GM19463 (cell line): ENCODE results near the gene GRAP2.
"Not testable (repeated sequence)": the region's sequence is repeated elsewhere in the genome, so short reads cannot be mapped to it uniquely, and the experiment has no call there.

Source experiments
- ATAC-seq: cut with Tn5 transposase; IDR thresholded peaks from one replicate; pipeline ENCODE4 v1.9.1; 2021; ENCODE audit warnings: mild to moderate bottlenecking, moderate library complexity; ENCODE audit not compliant: unreplicated experiment

GRAP2 gene

GRCh38 chr22:39900306-39901227, at the start of gene GRAP2:
GRAP2 (plus strand) TSS chr22:39901084; CDS start chr22:39947107, 46,023 bp downstream.
- ATAC-seq, result peak; percentile 68

DNA sequence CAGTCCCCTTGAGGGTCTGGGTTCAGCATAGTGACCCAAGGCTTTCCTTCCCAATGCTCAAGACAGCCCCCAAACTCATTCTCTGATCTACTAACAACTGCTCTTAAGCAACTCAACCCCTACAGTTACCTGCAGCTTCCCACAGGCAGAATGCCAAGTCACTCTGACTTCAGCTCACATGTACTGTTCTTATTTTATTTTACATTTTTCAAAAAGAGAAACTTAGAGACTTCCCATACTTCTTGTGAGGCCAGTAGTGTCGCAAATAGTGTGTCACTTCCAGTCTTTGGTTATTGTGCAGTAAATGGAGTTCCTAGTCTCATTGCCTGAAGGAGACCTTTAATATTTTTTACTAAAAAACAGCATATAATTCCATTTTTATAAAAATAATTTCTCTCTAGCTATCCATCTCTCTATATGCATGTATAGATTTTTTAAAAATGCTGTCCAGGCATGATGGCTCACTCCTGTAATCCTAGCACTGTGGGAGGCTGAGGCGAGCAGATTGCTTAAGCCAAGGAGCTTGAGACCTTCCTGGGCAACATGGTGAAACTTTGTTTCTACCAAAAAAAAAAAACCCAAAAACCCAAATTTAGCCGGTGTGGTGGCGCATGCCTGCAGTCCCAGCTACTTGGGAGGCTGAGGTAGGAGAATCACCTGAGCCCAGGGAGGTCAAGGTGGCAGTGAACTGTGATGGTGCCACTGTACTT, 49.1 kb upstream of the GRAP2 start:
- ATAC-seq, result no peak

GRCh38 chr22:39852799-39853198, 48.1 kb upstream of the GRAP2 start:
- ATAC-seq, result no peak

- ATAC-seq, result no peak
Measured at GRCh38 chr22:39856588-39856987, 44.3 kb upstream of the GRAP2 start.

- no peak for ATAC-seq
Measured at GRCh38 chr22:39859903-39860588, 40.8 kb upstream of the GRAP2 start.

DNA sequence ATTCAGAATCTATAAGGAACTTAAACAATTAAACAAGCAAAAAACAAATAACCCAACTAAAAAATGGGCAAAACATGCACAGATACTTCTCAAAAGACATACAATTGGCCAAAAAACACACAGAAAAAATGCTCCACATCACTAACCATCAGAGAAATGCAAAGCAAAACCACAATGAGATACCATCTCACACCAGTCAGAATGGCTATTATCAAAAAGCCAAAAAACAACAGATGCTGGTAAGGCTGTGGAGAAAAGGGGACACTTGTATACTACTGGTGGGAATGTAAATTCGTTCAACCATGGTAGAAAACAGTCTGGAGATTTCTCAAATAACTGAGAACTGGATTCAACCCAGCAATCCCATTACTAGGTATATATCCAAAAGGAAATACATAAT, 32.1 kb upstream of the GRAP2 start:
- ATAC-seq, result no peak

GRCh38 chr22:39869797-39870196, 31.1 kb upstream of the GRAP2 start:
- ATAC-seq, result not testable (repeated sequence)

GRCh38 chr22:39871008-39871798, 29.7 kb upstream of the GRAP2 start:
- ATAC-seq, result no peak

- no peak for ATAC-seq
Measured at GRCh38 chr22:39872548-39872947, 28.3 kb upstream of the GRAP2 start.

DNA sequence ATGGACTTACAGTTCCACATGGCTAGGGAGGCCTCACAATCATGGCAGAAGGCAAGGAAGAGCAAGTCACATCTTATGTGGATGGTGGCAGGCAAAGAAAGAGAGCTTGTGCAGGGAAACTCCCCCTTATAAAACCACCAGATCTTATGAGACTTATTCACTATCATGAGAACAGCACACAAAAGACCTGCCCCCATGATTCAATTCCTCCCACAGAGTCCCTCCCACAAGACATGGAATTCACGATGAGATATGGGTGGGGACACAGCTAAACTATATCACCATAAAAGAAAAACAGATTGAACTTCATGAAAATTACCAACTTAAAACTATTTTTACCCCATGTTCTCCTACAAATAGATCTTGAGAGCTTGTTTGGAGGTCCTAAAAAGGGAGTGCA, 26.9 kb upstream of the GRAP2 start:
- no peak for ATAC-seq

DNA sequence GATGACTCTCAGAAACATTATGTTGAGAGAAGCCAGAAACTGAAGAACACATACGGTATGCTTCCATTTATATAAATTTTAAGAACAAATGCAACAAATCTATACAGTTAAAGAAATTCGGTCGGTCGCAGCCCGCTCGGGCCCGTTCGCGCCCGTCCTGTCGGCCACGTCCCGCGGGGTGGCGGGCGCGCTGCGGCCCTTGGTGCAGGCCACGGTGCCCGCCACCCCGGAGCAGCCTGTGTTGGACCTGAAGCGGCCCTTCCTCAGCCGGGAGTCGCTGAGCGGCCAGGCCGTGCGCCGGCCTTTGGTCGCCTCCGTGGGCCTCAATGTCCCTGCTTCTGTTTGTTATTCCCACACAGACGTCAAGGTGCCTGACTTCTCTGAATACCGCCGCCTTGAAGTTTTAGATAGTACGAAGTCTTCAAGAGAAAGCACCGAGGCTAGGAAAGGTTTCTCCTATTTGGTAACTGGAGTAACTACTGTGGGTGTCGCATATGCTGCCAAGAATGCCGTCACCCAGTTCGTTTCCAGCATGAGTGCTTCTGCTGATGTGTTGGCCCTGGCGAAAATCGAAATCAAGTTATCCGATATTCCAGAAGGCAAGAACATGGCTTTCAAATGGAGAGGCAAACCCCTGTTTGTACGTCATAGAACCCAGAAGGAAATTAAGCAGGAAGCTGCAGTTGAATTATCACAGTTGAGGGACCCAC, 25.6 kb upstream of the GRAP2 start:
- ATAC-seq, result not testable (repeated sequence)

DNA sequence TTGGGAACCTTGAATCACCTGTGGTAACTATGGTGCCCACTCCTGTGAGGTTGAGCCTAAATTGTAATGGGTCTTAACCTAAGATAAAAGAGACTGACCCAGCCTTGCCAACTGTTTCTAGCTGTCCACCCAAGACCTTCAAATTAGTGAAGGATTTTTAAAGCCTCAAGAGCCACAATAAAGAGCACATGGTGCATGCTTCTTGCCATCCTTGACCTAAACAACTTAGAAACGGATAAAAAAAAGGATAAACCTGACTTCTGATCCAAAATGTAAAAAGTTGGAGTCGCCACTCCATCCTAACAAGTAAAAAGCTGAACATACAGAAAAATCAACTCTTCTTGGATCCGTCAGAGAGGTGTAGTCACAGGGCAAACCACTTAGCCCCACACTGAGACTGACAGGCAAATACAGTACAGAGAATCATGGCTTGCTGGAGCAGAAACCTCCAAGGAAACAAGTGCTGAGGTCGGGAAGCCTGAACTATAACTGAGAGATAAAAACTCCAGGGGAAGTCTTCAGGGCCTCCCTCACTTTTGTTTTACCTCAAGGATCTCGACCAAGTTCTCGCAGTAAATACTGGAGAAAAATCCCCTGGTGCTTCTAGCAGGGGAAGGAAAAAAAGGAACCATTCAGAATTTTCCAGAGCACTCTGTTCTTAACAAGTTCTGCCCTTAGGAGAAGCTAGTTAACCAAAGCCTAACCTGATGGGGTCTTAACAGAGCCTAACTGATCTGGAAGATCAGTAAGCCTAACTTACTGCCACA, 23.6 kb upstream of the GRAP2 start:
- ATAC-seq, result no peak

DNA sequence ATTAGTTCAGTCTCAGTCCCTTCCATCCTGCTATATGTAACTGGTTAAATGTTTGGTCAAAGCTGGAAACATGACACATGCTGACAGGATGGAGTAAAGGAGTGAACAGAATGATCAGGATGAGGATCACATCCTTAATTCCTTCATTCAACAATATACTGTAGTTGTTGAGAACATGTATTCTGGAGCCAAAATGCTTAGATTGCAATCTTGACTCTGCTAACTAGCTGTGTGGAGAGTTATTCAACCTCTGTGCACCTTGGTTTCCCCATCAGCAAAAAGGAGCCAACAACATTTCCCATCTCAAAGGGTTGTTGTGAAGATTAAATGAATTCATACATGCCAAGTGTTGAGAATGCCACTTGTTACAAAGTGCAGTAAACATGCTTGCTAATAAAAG, 20.2 kb upstream of the GRAP2 start:
- no peak for ATAC-seq

- no peak for ATAC-seq
Measured at GRCh38 chr22:39883057-39883456, 17.8 kb upstream of the GRAP2 start.

GRCh38 chr22:39889924-39890323, 11.0 kb upstream of the GRAP2 start:
- not testable (repeated sequence) for ATAC-seq

- ATAC-seq, result no peak
Measured at GRCh38 chr22:39893526-39893925, 7.4 kb upstream of the GRAP2 start, which contains the start of gene ENTHD1. ENTHD1 (minus strand) TSS chr22:39893760; CDS start chr22:39887748, 6,012 bp downstream.

DNA sequence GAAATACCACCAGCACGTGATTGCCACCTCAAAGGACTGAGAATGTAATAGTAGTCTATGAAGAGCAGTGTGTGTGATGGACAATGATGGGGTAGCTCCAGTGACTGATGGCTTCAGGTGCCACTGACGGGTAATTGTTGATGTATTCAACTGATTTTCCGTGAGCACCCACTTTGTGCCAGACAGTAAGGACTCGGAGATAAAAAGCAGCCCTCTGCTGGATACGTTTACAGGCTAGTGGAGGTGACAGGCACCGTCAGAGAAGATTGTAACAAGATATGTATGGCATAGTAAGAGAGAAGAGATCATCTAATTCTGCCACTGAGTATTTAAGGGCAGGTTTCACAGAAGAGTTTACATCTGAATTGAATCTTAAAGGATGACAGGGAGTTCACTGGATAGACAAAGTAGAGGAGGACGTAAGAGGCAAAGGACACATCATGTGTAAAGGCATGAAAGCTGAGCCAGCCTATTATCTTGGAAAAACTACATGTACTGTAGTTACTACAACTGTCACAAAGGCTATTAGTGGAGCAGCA, 6.3 kb upstream of the GRAP2 start:
- no peak for ATAC-seq

DNA sequence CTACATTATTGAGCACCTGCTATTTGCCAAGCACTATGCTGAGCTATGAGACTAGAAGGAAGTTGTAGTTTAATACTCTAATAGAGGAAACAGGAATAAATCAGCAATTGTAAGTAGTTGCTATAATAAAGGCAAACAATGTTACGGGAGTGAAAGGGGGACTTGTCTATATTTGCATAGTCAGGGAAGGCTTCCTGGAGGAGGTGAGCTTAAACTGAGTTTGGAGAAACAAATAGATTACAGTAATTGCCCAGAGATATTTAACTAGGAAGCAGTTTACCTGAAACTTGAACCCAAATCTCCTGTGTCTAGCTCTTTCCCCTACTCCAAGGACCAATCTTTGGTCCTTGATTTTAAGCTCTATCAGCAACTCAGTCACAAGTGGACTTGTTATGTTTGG, 5.2 kb upstream of the GRAP2 start:
- ATAC-seq, result no peak
